Cardiac muscle cell (in vitro differentiated cells and primary cell): Measurements from ENCODE around the gene PGK2. TPM values are rescaled to one million over a fixed set of nuclear protein-coding genes. Genes with fewer than 3 reads are reported as not detected.

Experiments used
- DNase-seq, 2 donors: peaks; one replicate each; pipeline versions ENCODE4 v3.0.0 to v3.0.0-alpha.2; 2010 to 2017; ENCODE audit warnings: low read depth in 1 of 2, low spot score in 1 of 2
- H3K27ac ChIP-seq: fragments of 200-600 bp; sonication (generic); 2 replicates; pipeline ENCODE4 v1.5.1; 2016
- H3K27me3 ChIP-seq: fragments of 200-600 bp; sonication (generic); 2 replicates; pipeline ENCODE4 v1.6.0; 2016; ENCODE audit warnings: control low read depth
- H3K36me3 ChIP-seq: fragments of 200-600 bp; sonication (generic); 2 replicates; pipeline ENCODE4 v1.5.1; 2016; ENCODE audit warnings: control low read depth
- H3K4me1 ChIP-seq: fragments of 200-600 bp; sonication (generic); 2 replicates; pipeline ENCODE4 v1.8.1; 2017; ENCODE audit warnings: low read depth, mild to moderate bottlenecking, mixed run types
- H3K4me3 ChIP-seq: fragments of 200-600 bp; sonication (generic); 2 replicates; pipeline ENCODE4 v1.5.1; 2016; ENCODE audit warnings: mild to moderate bottlenecking
- H3K9me3 ChIP-seq: fragments of 200-600 bp; sonication (generic); 2 replicates; pipeline ENCODE4 v1.5.1; 2017; ENCODE audit warnings: low read depth, mild to moderate bottlenecking, control low read depth
- CTCF ChIP-seq: IDR thresholded peaks from 2 replicates; pipeline ENCODE4 v1.5.1; 2012; ENCODE audit warnings: low read depth, mild to moderate bottlenecking, low read length
- polyA plus RNA-seq: library from polyadenylated mRNA; unstranded; fragments of >200 nt; fragmentation: Nextera tagmentation; extraction: Ambion mirVana; gene quantifications from 2 replicates; pipeline ENCODE4 v1.2.1, GENCODE V29; 2016
- total RNA-seq: library from RNA; depleted of rRNA; stranded (reverse); fragments of >200 nt; gene quantifications from 2 replicates; pipeline ENCODE4 v1.2.3, GENCODE V29; 2016

PGK2 gene
- total RNA-seq = not detected in 2 replicates
- polyA plus RNA-seq = not detected in 2 replicates

GRCh38 chr6:49787176-49787575 is at the start of gene PGK2:
TSS of gene PGK2 (minus strand) at chr6:49787285. CDS start at chr6:49787187, 98 bp downstream.
- no peak for TF ChIP-seq CTCF
- no peaks in the 10 kb centered on the region for H3K9me3 ChIP-seq
- no peak for DNase-seq
- no peaks in the 10 kb centered on the region for H3K27me3 ChIP-seq
- H3K4me3 ChIP-seq = no peak within 1 kb of the TSS
- no peaks in the 10 kb centered on the region for H3K36me3 ChIP-seq
- H3K4me1 ChIP-seq = no peaks in the 10 kb centered on the region
- no peak within 1 kb of the TSS for H3K27ac ChIP-seq

- H3K36me3 ChIP-seq = no peaks in the 10 kb centered on the region
Measured at GRCh38 chr6:49835140-49835539, 48.1 kb upstream of the PGK2 start.

GRCh38 chr6:49833386-49833785 is 46.3 kb upstream of the PGK2 start:
- Histone ChIP-seq H3K4me3 (no peak overlapping the region), H3K4me1 (no peaks in the 10 kb centered on the region), H3K27ac (no peak overlapping the region), H3K9me3 (no peaks in the 10 kb centered on the region), H3K36me3 (no peaks in the 10 kb centered on the region), H3K27me3 (no peaks in the 10 kb centered on the region)
- no peak for DNase-seq
- TF ChIP-seq CTCF = no peak

More at GRCh38 chr6:49835140-49835539, 48.1 kb upstream of the PGK2 start:
- H3K27ac ChIP-seq = no peak overlapping the region
- DNase-seq = no peak
- no peaks in the 10 kb centered on the region for H3K9me3 ChIP-seq
- H3K4me1 ChIP-seq = no peaks in the 10 kb centered on the region
- TF ChIP-seq CTCF = no peak
- H3K27me3 ChIP-seq = no peaks in the 10 kb centered on the region
- no peak overlapping the region for H3K4me3 ChIP-seq

DNA sequence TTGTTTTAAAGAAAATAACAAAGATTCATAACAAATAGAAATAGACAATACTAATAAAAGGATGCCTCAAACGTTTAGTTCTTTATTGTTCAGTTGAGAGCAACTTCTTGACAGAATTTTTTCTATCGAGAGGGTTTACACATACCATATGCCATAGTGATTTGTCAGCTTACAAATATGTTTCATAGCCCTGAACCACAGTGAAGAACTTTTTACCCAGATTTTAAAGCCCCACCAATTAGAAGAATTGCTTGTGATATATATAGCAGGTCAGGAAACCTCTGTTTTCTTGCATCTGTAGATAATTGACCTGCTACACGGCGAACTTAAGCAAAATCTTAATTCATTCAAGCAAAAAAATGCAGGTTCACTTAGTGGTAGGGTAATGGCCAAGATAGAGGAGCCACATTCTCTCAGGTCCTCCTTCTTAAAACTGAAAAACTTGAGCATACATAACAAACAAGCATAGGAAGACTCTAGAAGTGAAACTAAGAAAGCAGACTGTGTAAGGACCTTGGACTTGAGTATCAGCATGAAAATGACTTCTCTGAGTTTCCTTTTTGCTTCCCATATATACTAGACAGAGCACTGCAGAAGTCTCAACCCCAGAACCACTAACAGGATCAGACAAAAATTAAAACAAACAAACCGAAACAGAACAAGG is 39.8 kb upstream of the PGK2 start:
- H3K4me1 ChIP-seq = no peaks in the 10 kb centered on the region
- no peaks in the 10 kb centered on the region for H3K27me3 ChIP-seq
- H3K4me3 ChIP-seq = no peak overlapping the region
- H3K36me3 ChIP-seq = no peaks in the 10 kb centered on the region
- no peak for TF ChIP-seq CTCF
- no peaks in the 10 kb centered on the region for H3K9me3 ChIP-seq
- no peak overlapping the region for H3K27ac ChIP-seq
- no peak for DNase-seq

DNA sequence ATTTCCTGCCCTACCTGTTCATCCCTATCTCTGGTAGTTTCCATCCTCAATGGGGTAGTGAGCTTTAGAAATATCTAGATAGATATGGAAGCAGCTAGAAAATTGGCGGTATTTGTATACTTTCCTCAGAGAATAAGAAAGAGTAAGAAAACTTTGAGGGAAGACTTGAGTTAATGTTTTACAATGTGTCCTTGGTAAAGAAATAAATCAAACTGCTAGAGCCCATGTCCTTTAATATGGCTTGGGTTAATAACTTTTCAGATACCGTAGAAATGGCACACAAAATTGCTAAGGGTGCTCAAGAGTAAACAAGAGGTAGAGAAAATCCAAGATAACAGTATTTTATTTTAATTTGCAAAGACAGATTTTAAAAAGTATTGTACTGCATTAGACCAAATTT is 28.1 kb upstream of the PGK2 start:
- no peak for DNase-seq
- TF ChIP-seq CTCF = no peak
- Histone ChIP-seq H3K9me3 (no peaks in the 10 kb centered on the region), H3K27ac (no peak overlapping the region), H3K36me3 (no peaks in the 10 kb centered on the region), H3K4me3 (no peak overlapping the region), H3K4me1 (no peaks in the 10 kb centered on the region), H3K27me3 (no peaks in the 10 kb centered on the region)
